Measurements from ENCODE around the gene MYB. TPM values are rescaled to one million over a fixed set of nuclear protein-coding genes. Genes with fewer than 3 reads are reported as not detected.

MYB gene
- total and polyA plus RNA-seq, 2 experiments from 2014 or later, result 4.2 to 7.9 TPM

GRCh38 chr6:135215563-135215962 is 34.5 kb downstream of the MYB start:
- 0 out of 2 replicates have a peak overlapping the region, but pooled peaks have one; percentile 36 for H3K27ac Mint-ChIP-seq
- no peaks in the 10 kb centered on the region for H3K36me3 ChIP-seq (ENCODE audit: insufficient read depth)
- ATAC-seq, result no peak

GRCh38 chr6:135217663-135218062 is 36.6 kb downstream of the MYB start:
- H3K27me3 Mint-ChIP-seq (ENCODE audit: insufficient read depth, low read depth, poor library complexity), result peaks cover 3% of the 10 kb centered on the region
- H3K9me2 ChIP-seq (ENCODE audit: insufficient read depth), result no peaks in the 10 kb centered on the region
- H3K9me3 Mint-ChIP-seq, result no peaks in the 10 kb centered on the region
- no peaks in the 10 kb centered on the region for H3K27me3 ChIP-seq (ENCODE audit: insufficient read depth)
- no peaks in the 10 kb centered on the region for H4K20me1 ChIP-seq (replicated peaks; ENCODE audit: insufficient read depth)
- H3K4me2 ChIP-seq, result no peak overlapping the region
- H3K79me2 ChIP-seq (replicated peaks; ENCODE audit: insufficient read depth), result no peaks in the 10 kb centered on the region
- H3K36me3 ChIP-seq (ENCODE audit: insufficient read depth), result no peaks in the 10 kb centered on the region
- no peak overlapping the region for H3K27ac Mint-ChIP-seq
- DNase-seq (ENCODE audit: low spot score), result no peak
- no peak overlapping the region for H3K4me3 Mint-ChIP-seq
- peaks cover 9% of the 10 kb centered on the region for H3K4me1 Mint-ChIP-seq
- no peak for ATAC-seq
- H2AFZ ChIP-seq, result no peak overlapping the region
- H3K27ac ChIP-seq (ENCODE audit: low read depth), result no peak overlapping the region
- peaks cover 4% of the 10 kb centered on the region; the same call in 1 of the 3 replicates for H3K36me3 Mint-ChIP-seq (ENCODE audit: low read depth)
- H3K4me1 ChIP-seq (ENCODE audit: insufficient read depth), result peaks cover 15% of the 10 kb centered on the region
- no peak overlapping the region for H3K4me3 ChIP-seq
- H3F3A ChIP-seq (replicated peaks; ENCODE audit: low read depth), result no peaks in the 10 kb centered on the region
- TF ChIP-seq EZH2phosphoT487 (IDR thresholded peaks at IDR 0.05; ENCODE audit: unreplicated experiment) (no peak), ZNF462 (CRISPR knock-in tag; IDR thresholded peaks at IDR 0.05) (no peak), STAT1 (IDR thresholded peaks at IDR 0.05; ENCODE audit: unreplicated experiment) (no peak)

More at GRCh38 chr6:135215563-135215962, 34.5 kb downstream of the MYB start:
- H3K27ac ChIP-seq (ENCODE audit: low read depth), result no peak overlapping the region
- H4K20me1 ChIP-seq (replicated peaks; ENCODE audit: insufficient read depth), result no peaks in the 10 kb centered on the region
- no peak overlapping the region for H3K4me3 Mint-ChIP-seq
- peaks cover 7% of the 10 kb centered on the region for H3K4me1 Mint-ChIP-seq
- no peaks in the 10 kb centered on the region for H3K79me2 ChIP-seq (replicated peaks; ENCODE audit: insufficient read depth)
- H2AFZ ChIP-seq, result no peak overlapping the region
- H3K36me3 Mint-ChIP-seq (ENCODE audit: low read depth), result peaks cover 4% of the 10 kb centered on the region; the same call in 1 of the 3 replicates
- H3K4me3 ChIP-seq, result no peak overlapping the region
- H3F3A ChIP-seq (replicated peaks; ENCODE audit: low read depth), result no peaks in the 10 kb centered on the region
- DNase-seq (ENCODE audit: low spot score), result no peak
- H3K27me3 Mint-ChIP-seq (ENCODE audit: insufficient read depth, low read depth, poor library complexity), result peaks cover 3% of the 10 kb centered on the region
- H3K4me2 ChIP-seq, result peak overlapping the region; percentile 32; the same call in 1 of the 2 replicates
- no peaks in the 10 kb centered on the region for H3K27me3 ChIP-seq (ENCODE audit: insufficient read depth)
- H3K9me3 Mint-ChIP-seq, result no peaks in the 10 kb centered on the region
- peaks cover 15% of the 10 kb centered on the region for H3K4me1 ChIP-seq (ENCODE audit: insufficient read depth)
- H3K9me2 ChIP-seq (ENCODE audit: insufficient read depth), result no peaks in the 10 kb centered on the region
- TF ChIP-seq CREB1 (CRISPR knock-in tag; IDR thresholded peaks at IDR 0.05; ENCODE audit: low read depth), result no peak
- no peak for TF ChIP-seq CTCF (conservative IDR thresholded peaks at IDR 0.05; ENCODE audit: low read depth in 2 of 2)
- TF ChIP-seq ZNF331 (CRISPR knock-in tag; IDR thresholded peaks at IDR 0.05; ENCODE audit: low read depth), result no peak
- TF ChIP-seq POLR2AphosphoS5 (IDR thresholded peaks at IDR 0.05; ENCODE audit: low read depth), result no peak
- TF ChIP-seq JUNB (IDR thresholded peaks at IDR 0.05; ENCODE audit: unreplicated experiment), result no peak
- TF ChIP-seq ZNF114 (CRISPR knock-in tag; IDR thresholded peaks at IDR 0.05), result no peak
- TF ChIP-seq EZH2phosphoT487 (IDR thresholded peaks at IDR 0.05; ENCODE audit: unreplicated experiment), result no peak
- no peak for TF ChIP-seq ETS1 (IDR thresholded peaks at IDR 0.05)

Measured in GM23338 (cell line).